GM18870 (cell line): ENCODE data around the gene PPP1R15A.
"Not testable (repeated sequence)": the region's sequence is repeated elsewhere in the genome, so short reads cannot be mapped to it uniquely, and the experiment has no call there.

Experiments used
- ATAC-seq: cut with Tn5 transposase; IDR thresholded peaks from one replicate; pipeline ENCODE4 v1.9.1; 2021; ENCODE audit warnings: moderate library complexity; ENCODE audit not compliant: unreplicated experiment

PPP1R15A gene

GRCh38 chr19:48858984-48859710 lies 13.1 kb upstream of the PPP1R15A start:
- no peak for ATAC-seq

DNA sequence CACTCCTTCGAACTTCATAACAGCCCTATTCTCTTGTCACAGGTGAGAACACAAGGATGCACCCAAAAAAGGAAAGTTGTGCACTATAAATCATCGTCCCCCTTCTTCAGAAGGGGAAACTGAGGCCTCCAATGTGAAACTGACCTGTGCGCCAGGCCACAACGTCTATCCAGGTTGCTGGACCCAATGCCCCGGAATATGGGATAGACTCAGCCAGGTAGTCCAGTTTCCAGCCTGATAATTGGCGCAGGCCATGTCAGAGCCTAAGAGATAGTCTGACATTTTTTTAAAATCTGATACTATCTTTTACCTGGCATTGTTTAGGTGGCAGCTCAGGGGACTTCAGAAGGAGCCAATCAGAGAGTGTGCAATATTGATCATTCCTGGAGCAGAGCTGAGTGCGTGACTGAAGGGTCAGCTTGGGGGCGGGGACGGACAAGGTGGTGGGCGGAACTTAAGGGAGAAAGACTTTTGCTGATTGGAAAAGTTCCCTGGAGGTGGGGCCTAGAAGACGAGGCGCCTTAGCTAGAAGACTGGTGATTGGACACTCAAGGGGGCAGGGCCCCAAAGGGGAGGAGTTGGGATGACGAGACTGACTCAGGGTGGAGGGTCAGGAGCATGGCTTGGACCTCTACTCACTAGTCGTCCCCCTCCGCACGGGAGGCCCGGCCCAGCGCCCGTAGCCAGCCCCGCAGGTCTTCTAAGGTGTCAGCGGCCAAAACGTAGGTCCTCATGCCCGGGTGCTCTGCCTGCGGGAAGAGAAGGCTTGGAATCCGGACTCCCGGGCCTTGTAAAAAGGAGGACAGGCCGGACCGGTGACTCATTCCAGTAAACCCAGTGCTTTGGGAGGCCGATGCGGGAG lies 12.3 kb upstream of the PPP1R15A start:
- ATAC-seq: no peak

DNA sequence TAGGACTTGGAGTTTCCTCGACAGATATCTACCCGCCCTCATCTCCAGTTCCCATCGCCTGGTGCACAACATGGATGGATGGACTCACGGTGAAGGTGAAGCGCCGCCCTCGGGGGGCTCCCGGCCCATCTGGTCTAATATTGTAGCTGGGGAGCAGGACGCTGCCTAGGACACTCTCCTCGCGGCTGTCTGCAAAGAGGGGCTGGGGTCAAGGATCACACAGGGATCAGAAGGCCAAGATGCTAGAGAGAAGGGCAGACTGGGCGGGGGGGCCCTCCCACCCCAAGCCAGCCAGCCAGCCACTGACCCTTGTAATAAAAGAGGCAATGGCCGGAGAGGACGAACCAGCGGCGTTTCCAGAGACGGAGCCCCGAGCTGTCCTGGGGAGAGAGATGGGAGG lies 10.9 kb upstream of the PPP1R15A start:
- no peak for ATAC-seq

GRCh38 chr19:48862827-48863226 lies 9.4 kb upstream of the PPP1R15A start:
- ATAC-seq: no peak

GRCh38 chr19:48866692-48867091 lies 5.5 kb upstream of the PPP1R15A start:
- ATAC-seq: no peak

- no peak for ATAC-seq
These were observed 5.0 kb upstream of the PPP1R15A start for GRCh38 chr19:48867123-48867745.

DNA sequence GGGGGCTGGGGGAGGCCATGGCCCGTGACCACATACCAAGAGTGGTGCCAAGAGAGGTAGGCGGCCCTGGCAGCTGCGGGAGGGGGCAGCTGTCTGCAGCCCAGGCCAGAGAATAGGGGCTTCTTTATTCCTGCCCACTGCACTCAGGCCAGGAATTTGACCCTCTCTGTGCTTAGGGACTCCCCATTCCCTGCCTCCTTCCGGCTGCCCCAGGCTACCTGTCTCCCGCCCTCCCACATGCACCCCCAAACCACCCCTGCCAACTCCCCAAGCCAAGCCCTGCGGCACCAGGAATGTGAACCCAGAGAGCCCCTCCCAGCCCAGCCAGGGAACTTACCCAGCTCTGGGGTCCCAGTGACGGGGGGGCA lies 4.5 kb upstream of the PPP1R15A start:
- no peak for ATAC-seq

DNA sequence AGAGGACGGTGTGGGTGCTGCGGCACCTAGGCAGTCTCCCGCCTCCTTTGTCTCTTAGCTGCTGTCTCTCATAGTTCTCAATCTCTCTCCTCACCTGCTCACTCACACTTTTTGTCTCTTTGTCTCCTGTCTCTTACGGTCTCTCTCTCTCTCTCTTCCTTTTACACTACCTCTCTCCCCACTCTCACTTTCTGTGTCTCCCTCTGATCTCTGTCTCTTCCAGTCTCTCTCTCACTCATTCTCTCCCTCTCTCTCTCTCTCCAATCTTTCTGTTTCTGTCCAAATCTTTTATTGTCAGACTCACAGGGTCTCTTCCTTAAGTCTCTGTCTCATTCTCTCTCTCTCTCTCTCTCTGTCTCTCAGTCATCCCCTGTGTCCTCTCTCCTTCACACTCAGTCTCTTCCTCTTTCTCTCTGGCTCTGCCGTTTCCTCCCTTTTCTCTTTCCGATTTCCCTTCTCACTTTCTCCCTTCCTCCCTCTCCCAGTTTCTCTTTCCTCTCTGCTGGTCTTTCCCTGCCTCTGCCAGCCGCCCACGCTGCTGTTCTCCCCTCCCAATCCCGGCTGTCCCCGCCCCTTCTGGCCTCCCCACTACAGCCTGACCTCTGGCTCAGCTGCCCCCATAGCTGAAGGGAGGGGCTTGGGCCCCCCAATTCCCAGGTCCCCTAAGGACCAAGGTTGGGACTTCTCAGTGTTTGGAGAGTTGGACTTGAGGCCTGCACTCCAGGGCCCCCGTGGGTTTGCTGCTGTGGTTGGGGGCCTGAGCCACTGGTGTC lies 3.9 kb upstream of the PPP1R15A start, which contains the start of gene PLEKHA4:
Gene PLEKHA4 (minus strand): TSS at position 504 of the 773 bp plus-strand sequence. CDS start 997 bp downstream, outside the sequence.
- no peak for ATAC-seq

DNA sequence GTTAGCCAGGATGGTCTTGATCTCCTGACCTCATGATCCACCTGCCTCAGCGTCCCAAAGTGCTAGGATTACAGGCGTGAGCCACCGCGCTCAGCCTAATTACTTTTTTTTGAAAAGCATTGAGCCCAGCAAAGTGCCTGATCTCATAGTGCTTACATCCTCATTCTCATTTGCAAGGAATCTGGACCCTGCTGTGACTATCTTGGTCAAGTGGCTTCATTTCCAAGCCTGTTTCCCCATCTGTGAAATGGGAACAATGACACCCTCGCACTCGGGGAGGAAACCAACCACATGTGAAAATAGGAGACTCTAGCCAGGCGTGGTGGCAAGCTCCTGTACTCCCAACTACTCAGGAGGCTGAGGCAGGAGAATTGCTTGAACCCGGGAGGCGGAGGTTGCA lies 2.2 kb upstream of the PPP1R15A start:
- ATAC-seq: no peak

- not testable (repeated sequence) for ATAC-seq
These were observed 595 bp upstream of the PPP1R15A start for GRCh38 chr19:48871471-48872181.

GRCh38 chr19:48872884-48873475 lies 759 bp downstream of the PPP1R15A start:
- no peak for ATAC-seq

DNA sequence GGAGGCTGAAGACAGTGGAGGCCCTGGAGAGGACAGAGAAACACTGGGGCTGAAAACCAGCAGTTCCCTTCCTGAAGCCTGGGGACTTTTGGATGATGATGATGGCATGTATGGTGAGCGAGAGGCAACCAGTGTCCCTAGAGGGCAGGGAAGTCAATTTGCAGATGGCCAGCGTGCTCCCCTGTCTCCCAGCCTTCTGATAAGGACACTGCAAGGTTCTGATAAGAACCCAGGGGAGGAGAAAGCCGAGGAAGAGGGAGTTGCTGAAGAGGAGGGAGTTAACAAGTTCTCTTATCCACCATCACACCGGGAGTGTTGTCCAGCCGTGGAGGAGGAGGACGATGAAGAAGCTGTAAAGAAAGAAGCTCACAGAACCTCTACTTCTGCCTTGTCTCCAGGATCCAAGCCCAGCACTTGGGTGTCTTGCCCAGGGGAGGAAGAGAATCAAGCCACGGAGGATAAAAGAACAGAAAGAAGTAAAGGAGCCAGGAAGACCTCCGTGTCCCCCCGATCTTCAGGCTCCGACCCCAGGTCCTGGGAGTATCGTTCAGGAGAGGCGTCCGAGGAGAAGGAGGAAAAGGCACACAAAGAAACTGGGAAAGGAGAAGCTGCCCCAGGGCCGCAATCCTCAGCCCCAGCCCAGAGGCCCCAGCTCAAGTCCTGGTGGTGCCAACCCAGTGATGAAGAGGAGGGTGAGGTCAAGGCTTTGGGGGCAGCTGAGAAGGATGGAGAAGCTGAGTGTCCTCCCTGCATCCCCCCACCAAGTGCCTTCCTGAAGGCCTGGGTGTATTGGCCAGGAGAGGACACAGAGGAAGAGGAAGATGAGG lies 1.5 kb downstream of the PPP1R15A start:
- no peak for ATAC-seq

DNA sequence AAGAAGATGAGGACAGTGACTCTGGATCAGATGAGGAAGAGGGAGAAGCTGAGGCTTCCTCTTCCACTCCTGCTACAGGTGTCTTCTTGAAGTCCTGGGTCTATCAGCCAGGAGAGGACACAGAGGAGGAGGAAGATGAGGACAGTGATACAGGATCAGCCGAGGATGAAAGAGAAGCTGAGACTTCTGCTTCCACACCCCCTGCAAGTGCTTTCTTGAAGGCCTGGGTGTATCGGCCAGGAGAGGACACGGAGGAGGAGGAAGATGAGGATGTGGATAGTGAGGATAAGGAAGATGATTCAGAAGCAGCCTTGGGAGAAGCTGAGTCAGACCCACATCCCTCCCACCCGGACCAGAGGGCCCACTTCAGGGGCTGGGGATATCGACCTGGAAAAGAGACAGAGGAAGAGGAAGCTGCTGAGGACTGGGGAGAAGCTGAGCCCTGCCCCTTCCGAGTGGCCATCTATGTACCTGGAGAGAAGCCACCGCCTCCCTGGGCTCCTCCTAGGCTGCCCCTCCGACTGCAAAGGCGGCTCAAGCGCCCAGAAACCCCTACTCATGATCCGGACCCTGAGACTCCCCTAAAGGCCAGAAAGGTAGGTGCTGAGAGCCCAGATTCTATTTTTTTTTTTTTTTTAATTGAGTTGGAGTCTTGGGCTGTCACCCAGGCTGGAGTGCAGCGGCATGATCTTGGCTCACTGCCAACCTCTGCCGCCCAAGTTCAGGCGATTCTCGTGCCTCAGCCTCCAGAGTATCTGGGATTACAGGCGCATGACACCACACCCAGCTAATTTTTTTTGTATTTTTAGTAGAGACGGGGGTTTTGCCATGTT lies 2.3 kb downstream of the PPP1R15A start:
- no peak for ATAC-seq

DNA sequence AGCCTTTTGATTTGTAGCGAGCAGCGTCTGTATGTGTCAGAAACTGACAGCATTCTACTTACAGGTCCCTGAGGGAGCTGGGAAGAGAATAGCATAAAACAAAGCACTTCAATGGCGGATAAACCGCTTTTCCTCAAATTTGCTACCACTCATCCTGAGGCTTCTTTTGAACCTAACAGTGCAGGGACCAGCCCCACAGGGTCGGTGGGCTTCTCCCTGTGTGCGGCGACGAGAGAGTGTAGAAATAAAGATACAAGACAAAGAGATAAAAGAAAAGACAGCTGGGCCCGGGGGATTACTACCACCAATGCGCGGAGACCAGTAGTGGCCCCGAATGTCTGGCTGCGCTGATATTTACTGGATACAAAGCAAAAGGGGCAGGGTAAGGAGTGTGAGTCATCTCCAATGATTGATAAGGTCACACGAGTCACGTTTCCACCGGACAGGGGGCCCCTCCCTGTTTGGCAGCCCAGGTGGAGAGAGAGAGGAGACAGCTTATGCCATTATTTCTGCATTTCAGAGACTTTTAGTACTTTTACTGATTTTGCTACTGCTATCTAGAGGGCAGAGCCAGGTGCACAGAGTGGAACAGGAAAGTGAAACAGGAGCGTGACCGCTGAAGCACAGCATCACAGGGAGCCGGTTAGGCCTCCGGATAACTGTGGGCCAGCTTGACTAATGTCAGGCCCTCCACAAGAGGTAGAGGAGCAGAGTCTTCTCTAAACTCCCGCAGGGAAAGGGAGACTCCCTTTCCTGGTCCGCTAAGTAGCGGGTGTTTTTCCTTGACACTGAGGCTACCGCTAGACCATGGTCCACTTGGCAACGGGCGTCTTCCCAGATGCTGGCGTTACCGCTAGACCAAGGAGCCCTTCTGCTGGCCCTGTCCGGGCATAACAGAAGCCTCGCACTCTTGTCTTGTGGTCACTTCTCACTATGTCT lies 4.1 kb downstream of the PPP1R15A start:
- ATAC-seq: not testable (repeated sequence)

- ATAC-seq: no peak
These were observed 5.6 kb downstream of the PPP1R15A start for GRCh38 chr19:48877855-48878195.

DNA sequence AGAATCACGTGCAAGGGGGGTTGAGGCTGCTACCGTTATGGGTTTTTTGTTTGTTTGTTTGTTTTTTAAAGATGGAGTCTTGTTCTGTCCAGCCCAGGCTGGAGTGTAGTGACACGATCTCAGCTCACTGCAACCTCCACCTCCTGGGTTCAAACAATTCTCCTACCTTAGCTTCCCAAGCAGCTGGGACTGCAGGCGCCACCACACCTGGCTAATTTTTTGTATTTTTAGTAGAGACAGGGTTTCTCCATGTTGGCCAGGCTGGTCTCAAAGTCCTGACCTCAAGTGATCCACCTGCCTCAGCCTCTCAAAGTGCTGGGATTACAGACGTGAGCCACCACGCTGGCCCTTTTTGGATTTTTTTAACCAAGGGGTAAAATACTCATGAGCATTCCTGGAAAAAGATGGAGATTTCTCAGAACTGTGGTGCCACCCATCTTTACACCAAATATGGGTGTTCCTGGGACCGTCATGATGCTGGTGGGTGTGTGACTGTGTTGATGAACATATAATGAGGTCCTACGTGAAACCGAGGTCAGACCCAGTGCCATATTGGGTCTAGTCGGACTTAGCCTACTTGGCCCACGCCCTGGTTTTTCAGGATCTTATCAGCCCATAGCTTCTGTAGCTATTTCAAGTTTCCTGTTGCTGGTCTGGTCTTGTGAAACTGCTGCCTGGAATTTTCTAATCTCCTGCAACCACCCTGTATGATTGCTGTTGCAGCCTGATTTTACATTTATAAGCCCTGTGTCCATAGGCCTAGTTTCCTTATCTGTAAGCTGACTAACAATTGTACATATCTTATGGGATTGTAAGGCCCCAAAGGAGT lies 6.2 kb downstream of the PPP1R15A start:
- ATAC-seq: no peak
